ENCODE data around the gene TIGD4.

The TIGD4 gene

GRCh38 chr4:152719801-152720556 is 59.6 kb downstream of the TIGD4 start:
- FAIRE-seq, result no peak

Data from TTC549 (cell line).